Ureter (tissue), 1 donor: Measurements from ENCODE around the gene TACR1. TPM values are rescaled to one million over a fixed set of nuclear protein-coding genes. Genes with fewer than 3 reads are reported as not detected.
"Not testable (repeated sequence)": the region's sequence is repeated elsewhere in the genome, so short reads cannot be mapped to it uniquely, and the experiment has no call there.

ENCODE experiments used
- DNase-seq: peaks from one replicate; pipeline ENCODE4 v3.0.0-alpha.2; 2020; ENCODE audit warnings: low spot score
- total RNA-seq: library from RNA; stranded (reverse); gene quantifications from one replicate; pipeline ENCODE4 v1.2.4, GENCODE V29; 2023
- donor health status: DM: yes; HTN: yes; CAD: no.

Gene TACR1
- total RNA-seq, 1 donor from 2014 or later = 5.5 TPM

DNA sequence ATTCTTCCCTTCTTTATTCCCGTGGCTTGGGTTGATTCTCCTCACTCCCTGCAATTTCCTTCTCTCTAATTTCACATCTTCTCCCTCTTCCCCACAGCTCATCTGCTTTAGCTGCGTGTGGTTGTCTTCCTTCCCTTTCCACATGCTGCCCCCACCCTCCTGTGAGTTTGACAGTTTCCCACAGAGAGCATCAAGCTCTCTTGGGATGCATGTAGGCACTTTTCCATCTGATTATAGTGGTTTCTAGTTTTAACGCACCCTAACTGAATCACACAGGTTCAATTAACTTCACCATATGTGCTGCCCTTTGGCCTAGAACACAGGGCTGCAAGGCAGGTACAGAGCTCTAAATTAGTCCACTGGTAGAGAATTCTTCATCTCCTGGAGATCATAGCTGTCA lies 110.5 kb downstream of the TACR1 start:
- no peak for DNase-seq

DNA sequence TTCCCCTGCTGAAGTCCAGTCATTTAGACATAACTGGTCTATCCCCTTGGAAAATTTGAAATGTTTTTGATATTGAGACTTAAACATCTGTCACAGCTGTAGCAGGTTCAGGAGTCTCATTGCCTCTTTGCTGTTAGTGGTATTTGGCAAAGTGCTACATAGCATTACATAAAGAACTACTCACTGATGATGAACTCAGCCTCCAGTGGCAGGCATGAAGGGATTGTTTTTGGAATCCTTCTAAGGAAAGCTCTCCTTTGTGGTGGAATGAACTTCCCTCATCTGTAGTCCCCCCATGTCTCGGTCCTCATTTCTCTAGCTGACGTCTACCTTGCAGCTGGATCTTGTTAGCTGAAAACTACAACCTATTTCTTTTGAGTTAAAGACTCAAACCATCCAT lies 111.6 kb downstream of the TACR1 start:
- DNase-seq = no peak

GRCh38 chr2:75079575-75079974 lies 119.7 kb downstream of the TACR1 start:
- DNase-seq = no peak

DNA sequence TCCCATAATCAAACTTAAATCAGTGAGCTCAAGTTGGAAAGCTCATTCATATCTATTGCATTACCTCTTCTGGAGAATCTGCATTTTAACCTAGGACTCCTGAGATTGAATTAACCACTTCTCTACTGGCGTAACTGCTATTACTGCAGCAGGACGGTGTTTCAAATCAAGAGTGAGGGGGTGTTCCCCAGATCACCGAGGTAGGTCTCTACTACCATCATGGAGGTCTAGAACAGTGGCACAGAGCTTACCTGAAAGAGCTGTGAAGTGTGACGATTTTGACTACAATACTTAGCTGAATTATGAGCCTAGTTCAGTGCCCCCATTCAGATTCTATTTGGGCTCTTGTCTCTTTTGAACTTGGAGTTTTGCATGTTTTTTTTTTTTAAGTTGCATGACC lies 121.4 kb downstream of the TACR1 start:
- no peak for DNase-seq

GRCh38 chr2:75076088-75076487 lies 123.2 kb downstream of the TACR1 start:
- DNase-seq = no peak

DNA sequence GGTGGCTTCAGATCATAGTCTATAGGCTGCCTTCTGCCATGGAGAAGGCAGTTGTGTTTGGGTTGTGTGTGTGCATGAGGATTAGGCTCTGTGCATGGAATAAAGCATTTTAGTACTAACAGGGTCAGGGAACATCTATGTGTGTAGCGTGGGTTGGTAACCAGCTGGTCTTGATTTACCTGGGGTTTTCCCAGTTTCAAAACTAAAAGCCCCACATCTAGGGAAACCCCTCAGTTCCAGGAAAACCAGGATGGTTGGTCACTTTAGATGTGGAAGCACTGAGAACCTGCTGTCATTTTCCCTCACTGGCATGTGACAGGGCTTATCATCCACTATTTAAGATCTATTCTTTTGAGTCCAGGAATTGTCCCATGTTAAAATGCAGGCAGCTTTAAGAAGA lies 124.6 kb downstream of the TACR1 start:
- DNase-seq = no peak

DNA sequence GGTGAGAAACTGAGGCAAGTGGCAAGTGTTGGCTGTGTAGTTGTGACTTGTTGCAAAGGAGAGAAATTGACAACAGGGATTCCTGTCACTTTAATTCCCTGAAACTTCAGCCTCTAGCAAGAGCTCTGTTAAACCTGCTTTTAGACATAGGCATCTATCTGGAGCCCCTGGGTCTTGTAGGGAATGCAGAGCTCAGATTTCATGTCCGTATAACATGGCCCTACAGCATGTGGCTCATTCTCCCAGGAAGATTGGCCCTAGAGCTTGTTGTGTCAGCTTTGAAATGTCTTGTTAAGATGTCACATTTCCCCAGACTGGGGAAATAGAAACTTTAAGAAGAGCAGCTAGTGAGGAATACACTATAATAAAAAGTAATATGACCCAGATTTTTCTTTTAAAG lies 125.1 kb downstream of the TACR1 start:
- DNase-seq = no peak

DNA sequence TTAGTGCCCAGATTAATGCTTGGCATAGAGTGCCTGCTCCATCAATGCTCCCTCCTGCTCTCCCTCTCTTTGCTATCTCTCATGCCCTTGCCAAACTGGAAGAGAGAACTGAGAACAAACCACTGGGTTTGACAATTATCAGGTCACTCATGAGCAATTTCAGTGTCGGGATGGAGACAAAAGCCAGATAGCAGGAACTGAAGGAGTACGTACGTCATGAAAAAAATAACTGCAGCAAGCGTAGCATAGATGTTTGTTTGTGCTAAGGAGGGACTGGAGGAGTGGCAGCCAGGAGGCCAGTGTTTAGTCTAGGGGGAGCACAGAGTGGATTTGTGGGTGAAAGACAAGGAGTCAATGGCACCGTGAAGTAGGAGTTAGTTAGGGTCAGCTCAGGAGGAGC lies 127.6 kb downstream of the TACR1 start:
- DNase-seq = no peak

DNA sequence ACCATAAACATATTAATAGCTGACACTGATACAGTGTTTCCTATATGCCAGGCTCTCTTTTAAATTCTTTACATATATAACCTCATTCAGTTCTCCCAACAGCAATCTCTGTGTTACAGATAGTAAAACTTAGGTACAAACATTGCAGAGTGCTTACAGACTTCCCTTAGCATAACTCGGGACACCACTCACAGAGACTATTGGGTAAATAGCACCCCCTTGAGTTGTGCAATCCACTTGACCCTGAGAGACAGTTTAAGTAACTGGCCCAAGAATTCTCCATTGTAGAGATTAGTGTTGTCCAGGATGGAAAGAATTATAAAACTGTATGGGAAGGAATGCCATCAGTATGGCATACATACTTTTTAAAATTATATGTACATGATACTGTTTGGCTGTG lies 130.8 kb downstream of the TACR1 start:
- DNase-seq = no peak

- no peak for DNase-seq
Measured at GRCh38 chr2:75067506-75067905, 131.8 kb downstream of the TACR1 start.

GRCh38 chr2:75066121-75066902 lies 133.0 kb downstream of the TACR1 start:
- DNase-seq = no peak

DNA sequence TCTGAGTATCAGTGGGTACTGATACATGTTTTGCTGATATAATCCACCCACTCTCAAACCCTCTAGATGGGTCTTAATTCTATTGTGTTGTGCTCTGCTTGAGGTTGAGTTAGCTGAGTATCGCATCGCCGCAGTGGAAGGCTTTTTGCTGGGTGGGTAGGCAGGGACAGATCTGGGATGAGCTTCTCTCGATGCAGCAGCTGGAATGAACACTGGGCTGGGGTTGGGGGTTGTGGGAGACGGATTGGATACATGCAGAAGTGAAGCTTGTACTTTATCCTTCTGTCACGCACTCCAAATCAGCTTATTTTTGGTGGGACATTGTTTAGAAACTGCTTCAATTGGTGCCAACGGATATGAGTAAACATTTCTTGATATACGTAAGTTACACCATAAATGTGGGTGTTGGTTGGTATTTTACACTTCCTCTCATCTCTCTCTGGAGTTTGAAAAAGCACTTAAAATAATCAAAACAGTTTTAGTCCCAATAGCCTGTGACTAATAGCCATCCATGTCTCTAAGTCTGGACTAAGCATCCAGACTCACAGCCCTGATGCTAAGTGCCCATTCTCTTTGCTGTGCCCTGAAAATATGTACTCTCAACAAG lies 133.8 kb downstream of the TACR1 start:
- no peak for DNase-seq

DNA sequence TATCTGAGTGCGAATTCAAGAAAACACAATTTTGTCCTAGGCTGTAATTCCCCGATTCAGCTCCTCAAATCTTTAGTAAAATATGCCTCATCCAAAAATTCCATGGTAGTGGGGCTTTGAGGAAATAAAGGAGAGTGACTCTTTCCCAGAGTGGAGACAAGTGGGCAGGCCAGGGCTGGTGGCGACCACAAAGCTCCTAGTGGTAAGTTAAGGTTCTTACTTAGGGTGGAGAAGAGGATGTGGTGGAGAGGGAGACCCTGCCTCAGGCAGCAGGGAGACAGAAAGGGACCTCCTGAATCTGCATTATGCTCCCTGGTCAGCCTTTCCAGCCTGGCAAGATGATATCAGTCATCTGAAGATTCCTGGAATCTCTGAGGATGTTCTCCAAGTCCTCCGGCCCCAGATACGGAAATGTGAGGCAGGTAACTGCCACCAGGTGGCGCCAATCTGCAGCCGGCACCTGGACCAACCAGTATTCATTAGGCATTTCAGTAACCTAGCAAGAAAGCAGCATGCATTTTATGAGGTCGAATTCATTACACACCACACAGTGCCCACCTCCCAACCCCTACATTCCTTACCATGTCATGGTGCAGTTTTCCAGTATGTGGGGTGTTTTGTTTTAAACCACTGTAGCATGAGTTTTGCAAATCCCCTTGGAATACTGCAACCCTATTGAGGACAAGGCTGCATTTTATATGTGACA lies 134.5 kb downstream of the TACR1 start:
- no peak for DNase-seq

DNA sequence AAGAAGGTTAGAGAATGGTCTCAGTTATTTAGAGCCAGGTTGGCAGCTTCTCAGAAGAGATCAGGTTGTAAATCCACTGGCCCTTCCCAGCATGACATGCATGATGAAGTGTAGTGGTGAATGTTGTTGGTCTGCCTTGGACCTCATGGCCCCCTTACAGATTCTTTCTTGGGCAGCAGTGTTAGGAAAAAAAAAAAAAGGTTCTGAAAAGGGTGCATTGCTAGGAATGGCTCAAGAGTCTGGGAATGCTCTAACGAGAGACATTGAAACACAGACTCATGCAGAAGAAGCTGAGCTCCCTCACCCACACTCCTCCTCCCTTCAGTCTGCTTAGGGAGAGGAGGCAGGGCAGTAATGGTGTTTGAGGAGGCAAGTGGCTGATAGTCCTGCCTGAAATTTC lies 135.4 kb downstream of the TACR1 start:
- DNase-seq = no peak

DNA sequence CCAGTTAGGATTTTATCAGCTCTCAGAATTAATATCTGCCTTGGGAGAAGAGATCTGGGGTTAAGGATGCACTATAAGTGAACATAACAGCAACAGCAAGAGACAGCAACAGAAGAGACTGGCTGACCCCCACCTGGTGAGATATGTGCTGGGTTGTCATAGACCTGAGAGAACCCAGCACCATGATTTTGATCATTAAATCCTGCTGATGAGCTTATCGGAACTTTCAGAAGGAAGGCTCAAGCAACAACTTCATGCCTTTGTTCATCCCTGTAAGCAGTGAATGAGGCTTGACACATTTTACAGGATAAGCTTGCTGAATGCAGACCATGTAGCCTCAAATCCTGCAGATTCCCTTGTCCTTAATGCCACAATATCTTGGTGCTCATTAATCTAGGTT lies 140.9 kb downstream of the TACR1 start:
- DNase-seq = no peak

DNA sequence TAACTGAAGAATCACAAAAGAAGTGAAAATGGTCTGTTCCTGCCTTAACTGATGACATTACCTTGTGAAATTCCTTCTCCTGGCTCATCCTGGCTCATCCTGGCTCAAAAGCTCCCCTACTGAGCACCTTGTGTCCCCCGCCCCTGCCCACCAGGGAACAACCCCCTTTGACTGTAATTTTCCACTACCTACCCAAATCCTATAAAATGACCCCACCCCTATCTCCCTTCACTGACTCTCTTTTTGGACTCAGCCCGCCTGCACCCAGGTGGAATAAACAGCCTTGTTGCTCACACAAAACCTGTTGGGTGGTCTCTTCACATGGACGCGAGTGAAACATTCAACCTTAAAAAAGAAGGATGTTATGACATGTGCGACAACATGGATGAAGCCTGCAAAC lies 142.2 kb downstream of the TACR1 start:
- DNase-seq = not testable (repeated sequence)

DNA sequence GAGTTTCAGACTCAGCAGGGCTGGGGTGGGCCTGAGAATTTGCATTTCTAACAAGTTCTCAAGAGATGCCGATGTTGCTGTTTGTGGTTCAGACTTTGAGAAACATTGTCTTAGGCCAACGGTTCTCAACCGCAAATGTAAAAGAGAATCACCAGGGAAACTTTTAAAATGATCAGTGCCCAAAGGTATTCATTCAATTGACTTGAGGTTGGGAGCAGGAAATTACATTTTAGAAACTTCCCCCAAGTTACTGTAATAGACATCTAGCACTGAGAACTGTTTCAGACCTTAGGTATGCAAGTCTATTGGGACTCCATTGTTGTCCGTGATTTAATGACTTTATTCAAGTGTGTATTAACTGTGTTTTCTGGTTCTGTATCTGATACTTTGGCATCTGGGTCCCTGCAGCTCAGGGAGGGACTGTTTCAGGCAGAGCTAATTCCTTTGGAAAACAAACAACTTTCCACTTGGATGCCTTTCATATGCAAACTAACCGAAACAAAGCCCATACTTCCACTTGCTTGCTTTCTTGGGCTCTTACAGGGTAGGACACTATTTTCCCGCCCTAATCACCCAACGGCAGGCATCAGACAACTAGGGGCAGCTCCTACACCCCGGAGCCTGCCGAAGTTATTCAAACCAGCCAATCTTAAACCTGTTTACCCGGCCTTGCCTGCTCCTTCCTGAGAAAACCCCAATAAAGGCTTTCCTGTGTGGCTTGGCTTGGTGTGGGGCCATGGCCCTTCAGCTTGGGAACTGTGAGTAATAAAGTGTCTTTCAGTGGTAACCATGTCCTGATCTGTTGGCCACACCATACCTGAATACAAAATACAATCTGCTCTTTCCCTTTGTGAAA lies 143.3 kb downstream of the TACR1 start:
- no peak for DNase-seq

- no peak for DNase-seq
Measured at GRCh38 chr2:75055142-75055819, 144.0 kb downstream of the TACR1 start.

DNA sequence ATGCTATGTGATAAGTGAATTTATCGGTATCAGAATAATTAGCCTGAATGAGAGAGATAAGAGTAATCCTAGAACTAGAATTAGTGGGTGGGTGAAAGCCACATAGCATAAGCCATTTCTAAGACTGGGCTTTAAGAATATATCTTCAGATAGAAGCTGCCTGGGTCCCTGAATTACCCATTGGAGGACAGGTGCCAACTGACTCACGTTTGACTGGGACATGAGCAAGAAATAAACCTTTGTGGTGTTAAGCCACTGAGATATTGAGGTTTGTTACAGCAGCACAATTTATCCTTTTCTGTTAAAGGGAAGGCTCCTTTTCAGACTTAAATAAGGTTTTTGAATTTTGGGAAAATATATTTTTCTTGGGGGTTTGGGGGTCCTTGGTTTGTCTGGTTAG lies 145.0 kb downstream of the TACR1 start:
- no peak for DNase-seq

GRCh38 chr2:75053484-75054112 lies 145.7 kb downstream of the TACR1 start:
- no peak for DNase-seq

GRCh38 chr2:75047992-75048625 lies 151.2 kb downstream of the TACR1 start:
- DNase-seq = no peak
